PC-9 (cell line): ENCODE measurements around the gene UBXN11.

ENCODE experiments used
- CTCF ChIP-seq: fragments of 200-600 bp; sonication (generic); conservative IDR thresholded peaks from 2 replicates; pipeline ENCODE4 v1.6.1; 2017; ENCODE audit warnings: mixed run types, antibody characterized with exemption, mild to moderate bottlenecking, moderate library complexity
- EZH2 ChIP-seq: fragments of 200-600 bp; sonication (generic); IDR thresholded peaks from 2 replicates; pipeline ENCODE4 v1.8.0; 2017; ENCODE audit warnings: antibody characterized with exemption, low read depth

- TF ChIP-seq CTCF, result no peak
- TF ChIP-seq EZH2, result no peak
Observed at GRCh38 chr1:26290122-26290881, 16.1 kb downstream of the UBXN11 start.
